ENCODE data around the gene GALNT4.

Gene GALNT4

GRCh38 chr12:89525824-89526770, 1.5 kb upstream of the GALNT4 start, which contains the start of gene POC1B:
Gene POC1B (minus strand): TSS chr12:89526047. CDS start chr12:89525895, 152 bp downstream.
- Histone ChIP-seq H3K27ac (replicated peaks; ENCODE audit: low read length) (peak within 1 kb of the TSS; percentile 95), H3K4me2 (ENCODE audit: insufficient read depth, low read length, poor library complexity, severe bottlenecking) (peak within 1 kb of the TSS; percentile 94), H3K23ac (ENCODE audit: low read depth, low read length, poor library complexity) (peak within 1 kb of the TSS; percentile 87), H3K4me1 (ENCODE audit: control insufficient read depth in 2 of 2, insufficient read depth in 1 of 2, low read depth in 1 of 2, low read length in 2 of 2) (peaks cover 0 to 5% of the 10 kb centered on the region in 2 donors), H3K14ac (ENCODE audit: low read length) (no peak within 1 kb of the TSS), H3K9ac (ENCODE audit: low read depth, low read length, poor library complexity) (peak within 1 kb of the TSS; percentile 90), H3K36me3 (replicated peaks in 1 of 2; ENCODE audit: control insufficient read depth in 2 of 2, insufficient read depth in 2 of 2, low read length in 2 of 2) (peaks cover 0 to 29% of the 10 kb centered on the region in 2 donors), H3K4me3 (ENCODE audit: low read length in 2 of 2) (peak within 1 kb of the TSS; percentile 78 to 91), H2BK120ac (ENCODE audit: low read depth, low read length) (peak within 1 kb of the TSS; percentile 69), H2BK15ac (ENCODE audit: low read length) (peak within 1 kb of the TSS; percentile 32), H4K91ac (ENCODE audit: low read depth, low read length, poor library complexity) (no peak within 1 kb of the TSS), H3K4ac (ENCODE audit: low read length) (peak within 1 kb of the TSS; percentile 28), H4K8ac (ENCODE audit: low read depth, low read length) (no peak within 1 kb of the TSS), H2BK12ac (ENCODE audit: low read length) (no peak within 1 kb of the TSS), H2AK5ac (ENCODE audit: low read depth, low read length) (no peak within 1 kb of the TSS), H2BK5ac (ENCODE audit: low read length) (peak within 1 kb of the TSS; percentile 72), H3K18ac (ENCODE audit: low read length) (peak within 1 kb of the TSS; percentile 97), H3K79me1 (ENCODE audit: low read depth, low read length) (peaks cover 3% of the 10 kb centered on the region), H3K27me3 (ENCODE audit: control insufficient read depth in 3 of 3, insufficient read depth in 3 of 3, low read depth in 1 of 3, low read length in 3 of 3) (no peaks in the 10 kb centered on the region), H2AFZ (ENCODE audit: low read length) (peak within 1 kb of the TSS; percentile 99), H3K9me3 (replicated peaks in 1 of 2; ENCODE audit: control insufficient read depth in 2 of 2, insufficient read depth in 1 of 2, low read depth in 1 of 2, low read length in 2 of 2) (no peaks in the 10 kb centered on the region)
- no CpG with 5 or more reads among the region's 39 CpGs for WGBS, 2 donors (ENCODE audit: extremely low coverage in 2 of 2, insufficient read length in 2 of 2, insufficient replicate concordance in 1 of 2)
- peak; percentile 72 for DNase-seq (ENCODE audit: low spot score)

GRCh38 chr12:89525305-89525823, 768 bp upstream of the GALNT4 start:
- H3K18ac ChIP-seq (ENCODE audit: low read length), result peak overlapping the region; percentile 74
- no peaks in the 10 kb centered on the region for H3K9me3 ChIP-seq (replicated peaks in 1 of 2; ENCODE audit: control insufficient read depth in 2 of 2, insufficient read depth in 1 of 2, low read depth in 1 of 2, low read length in 2 of 2)
- H3K4me2 ChIP-seq (ENCODE audit: insufficient read depth, low read length, poor library complexity, severe bottlenecking), result peak overlapping the region; percentile 94
- peak overlapping the region; percentile 90 for H3K9ac ChIP-seq (ENCODE audit: low read depth, low read length, poor library complexity)
- peaks cover 3% of the 10 kb centered on the region for H3K79me1 ChIP-seq (ENCODE audit: low read depth, low read length)
- H4K91ac ChIP-seq (ENCODE audit: low read depth, low read length, poor library complexity), result no peak overlapping the region
- H3K4ac ChIP-seq (ENCODE audit: low read length), result peak overlapping the region; percentile 28
- peaks cover 0 to 29% of the 10 kb centered on the region in 2 donors for H3K36me3 ChIP-seq (replicated peaks in 1 of 2; ENCODE audit: control insufficient read depth in 2 of 2, insufficient read depth in 2 of 2, low read length in 2 of 2)
- H2BK15ac ChIP-seq (ENCODE audit: low read length), result peak overlapping the region; percentile 32
- peak overlapping the region; percentile 72 for H2BK5ac ChIP-seq (ENCODE audit: low read length)
- DNase-seq (ENCODE audit: low spot score), result no peak
- no peak overlapping the region for H3K14ac ChIP-seq (ENCODE audit: low read length)
- no peaks in the 10 kb centered on the region for H3K27me3 ChIP-seq (ENCODE audit: control insufficient read depth in 3 of 3, insufficient read depth in 3 of 3, low read depth in 1 of 3, low read length in 3 of 3)
- H2BK120ac ChIP-seq (ENCODE audit: low read depth, low read length), result peak overlapping the region; percentile 69
- peak overlapping the region; percentile 99 for H2AFZ ChIP-seq (ENCODE audit: low read length)
- H3K23ac ChIP-seq (ENCODE audit: low read depth, low read length, poor library complexity), result peak overlapping the region; percentile 87
- H4K8ac ChIP-seq (ENCODE audit: low read depth, low read length), result no peak overlapping the region
- no peak overlapping the region for H2AK5ac ChIP-seq (ENCODE audit: low read depth, low read length)
- peak overlapping the region; percentile 95 for H3K27ac ChIP-seq (replicated peaks; ENCODE audit: low read length)
- peaks cover 0 to 5% of the 10 kb centered on the region in 2 donors for H3K4me1 ChIP-seq (ENCODE audit: control insufficient read depth in 2 of 2, insufficient read depth in 1 of 2, low read depth in 1 of 2, low read length in 2 of 2)
- WGBS, 2 donors (ENCODE audit: extremely low coverage in 2 of 2, insufficient read length in 2 of 2, insufficient replicate concordance in 1 of 2), result no CpG with 5 or more reads among the region's 53 CpGs
- H3K4me3 ChIP-seq (ENCODE audit: low read length in 2 of 2), result peak overlapping the region; percentile 78 to 91
- no peak overlapping the region for H2BK12ac ChIP-seq (ENCODE audit: low read length)

GRCh38 chr12:89523843-89524540, 604 bp downstream of the GALNT4 start:
- no peak overlapping the region for H3K14ac ChIP-seq (ENCODE audit: low read length)
- H2BK120ac ChIP-seq (ENCODE audit: low read depth, low read length), result peak overlapping the region; percentile 74
- no peaks in the 10 kb centered on the region for H3K9me3 ChIP-seq (replicated peaks in 1 of 2; ENCODE audit: control insufficient read depth in 2 of 2, insufficient read depth in 1 of 2, low read depth in 1 of 2, low read length in 2 of 2)
- H3K4me3 ChIP-seq (ENCODE audit: low read length in 2 of 2), result peak overlapping the region; percentile 78 to 91
- H3K9ac ChIP-seq (ENCODE audit: low read depth, low read length, poor library complexity), result peak overlapping the region; percentile 85
- H3K36me3 ChIP-seq (replicated peaks in 1 of 2; ENCODE audit: control insufficient read depth in 2 of 2, insufficient read depth in 2 of 2, low read length in 2 of 2), result peaks cover 0 to 29% of the 10 kb centered on the region in 2 donors
- H2BK15ac ChIP-seq (ENCODE audit: low read length), result peak overlapping the region; percentile 13
- H2BK12ac ChIP-seq (ENCODE audit: low read length), result no peak overlapping the region
- H3K79me1 ChIP-seq (ENCODE audit: low read depth, low read length), result peaks cover 3% of the 10 kb centered on the region
- no peak overlapping the region for H2AK5ac ChIP-seq (ENCODE audit: low read depth, low read length)
- peak overlapping the region; percentile 33 for H2BK5ac ChIP-seq (ENCODE audit: low read length)
- DNase-seq (ENCODE audit: low spot score), result no peak
- no peak overlapping the region for H4K8ac ChIP-seq (ENCODE audit: low read depth, low read length)
- no peaks in the 10 kb centered on the region for H3K27me3 ChIP-seq (ENCODE audit: control insufficient read depth in 3 of 3, insufficient read depth in 3 of 3, low read depth in 1 of 3, low read length in 3 of 3)
- H4K91ac ChIP-seq (ENCODE audit: low read depth, low read length, poor library complexity), result no peak overlapping the region
- peak overlapping the region; percentile 94 for H3K4me2 ChIP-seq (ENCODE audit: insufficient read depth, low read length, poor library complexity, severe bottlenecking)
- no CpG with 5 or more reads among the region's 21 CpGs for WGBS, 2 donors (ENCODE audit: extremely low coverage in 2 of 2, insufficient read length in 2 of 2, insufficient replicate concordance in 1 of 2)
- no peak overlapping the region for H3K4ac ChIP-seq (ENCODE audit: low read length)
- H3K18ac ChIP-seq (ENCODE audit: low read length), result peak overlapping the region; percentile 94
- peaks cover 0 to 5% of the 10 kb centered on the region in 2 donors for H3K4me1 ChIP-seq (ENCODE audit: control insufficient read depth in 2 of 2, insufficient read depth in 1 of 2, low read depth in 1 of 2, low read length in 2 of 2)
- H2AFZ ChIP-seq (ENCODE audit: low read length), result peak overlapping the region; percentile 99
- no peak overlapping the region for H3K23ac ChIP-seq (ENCODE audit: low read depth, low read length, poor library complexity)
- no peak overlapping the region for H3K27ac ChIP-seq (replicated peaks; ENCODE audit: low read length)

Measured in neuronal stem cell (in vitro differentiated cells).